Measurements from ENCODE around the gene SEMA5A.

SEMA5A gene

GRCh38 chr5:9128136-9128535 is 417.7 kb downstream of the SEMA5A start:
- Histone ChIP-seq H2AFZ (ENCODE audit: low read depth, low read length) (no peak overlapping the region), H3K9me3 (ENCODE audit: control insufficient read depth, low read length) (no peaks in the 10 kb centered on the region), H2BK15ac (ENCODE audit: low read depth, poor library complexity, severe bottlenecking) (no peak overlapping the region), H3K27me3 (ENCODE audit: control insufficient read depth in 1 of 2, insufficient read depth in 1 of 2, low read length in 2 of 2) (no peaks in the 10 kb centered on the region), H3K79me1 (replicated peaks; ENCODE audit: low read length, poor library complexity, severe bottlenecking) (peaks cover 6% of the 10 kb centered on the region), H3K4me2 (ENCODE audit: low read length, poor library complexity, severe bottlenecking) (no peak overlapping the region), H3K27ac (ENCODE audit: low read length, poor library complexity, severe bottlenecking) (no peak overlapping the region), H4K91ac (ENCODE audit: low read length) (no peak overlapping the region), H3K14ac (ENCODE audit: low read length in 2 of 2) (no peak overlapping the region), H3K18ac (ENCODE audit: low read depth in 1 of 2, low read length in 2 of 2) (no peak overlapping the region), H3K9ac (ENCODE audit: low read length) (no peak overlapping the region), H3K23ac (ENCODE audit: low read length in 2 of 2) (no peak overlapping the region), H2BK12ac (ENCODE audit: low read length in 2 of 2) (no peak overlapping the region), H4K8ac (ENCODE audit: low read length) (peak overlapping the region; percentile 30), H3K4ac (ENCODE audit: low read depth in 1 of 2, low read length in 2 of 2) (no peak overlapping the region), H2BK120ac (ENCODE audit: low read depth, low read length) (no peak overlapping the region), H3K4me3 (ENCODE audit: insufficient read depth in 1 of 2, low read depth in 1 of 2, low read length in 2 of 2) (no peak overlapping the region), H3K4me1 (ENCODE audit: control insufficient read depth, insufficient read depth, low read depth, low read length) (peaks cover 6% of the 10 kb centered on the region), H2BK5ac (ENCODE audit: low read depth, low read length, poor library complexity, severe bottlenecking) (no peak overlapping the region), H2AK5ac (ENCODE audit: low read length, severe bottlenecking) (no peak overlapping the region), H3K36me3 (ENCODE audit: control insufficient read depth in 1 of 2, insufficient read depth in 2 of 2, low read depth in 1 of 2, low read length in 2 of 2) (peaks cover 0 to 4% of the 10 kb centered on the region in 2 experiments)
- no peak for DNase-seq
- 100% methylated on average over 2 of the region's 2 CpGs for WGBS

DNA sequence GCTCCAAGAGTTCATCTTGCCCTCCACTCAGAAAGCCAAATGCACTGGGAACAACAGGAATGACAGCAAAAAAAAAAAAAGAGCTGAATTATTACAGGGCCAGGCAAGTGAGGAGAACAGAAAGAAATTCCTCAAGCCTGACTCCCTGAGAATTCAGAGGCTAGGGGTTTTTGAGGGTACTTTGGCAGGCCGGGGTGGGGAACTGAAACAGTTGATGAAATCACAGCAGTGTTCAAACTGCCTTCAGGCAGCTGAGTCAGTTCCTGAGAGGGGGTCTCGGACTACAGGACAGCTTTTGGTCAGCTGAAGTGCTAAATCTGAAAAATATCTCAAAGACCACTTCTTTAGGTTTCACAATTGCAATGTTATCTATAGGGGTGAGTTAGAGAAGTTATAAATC is 419.4 kb downstream of the SEMA5A start:
- no peak overlapping the region for H3K9ac ChIP-seq (ENCODE audit: low read length)
- peaks cover 6% of the 10 kb centered on the region for H3K79me1 ChIP-seq (replicated peaks; ENCODE audit: low read length, poor library complexity, severe bottlenecking)
- H2AFZ ChIP-seq (ENCODE audit: low read depth, low read length), result no peak overlapping the region
- no peaks in the 10 kb centered on the region for H3K27me3 ChIP-seq (ENCODE audit: control insufficient read depth in 1 of 2, insufficient read depth in 1 of 2, low read length in 2 of 2)
- H4K91ac ChIP-seq (ENCODE audit: low read length), result no peak overlapping the region
- no peak overlapping the region for H2BK15ac ChIP-seq (ENCODE audit: low read depth, poor library complexity, severe bottlenecking)
- H3K14ac ChIP-seq (ENCODE audit: low read length in 2 of 2), result no peak overlapping the region
- no peak overlapping the region for H3K4me3 ChIP-seq (ENCODE audit: insufficient read depth in 1 of 2, low read depth in 1 of 2, low read length in 2 of 2)
- no peak overlapping the region for H4K8ac ChIP-seq (ENCODE audit: low read length)
- no peak overlapping the region for H2BK120ac ChIP-seq (ENCODE audit: low read depth, low read length)
- H3K4me1 ChIP-seq (ENCODE audit: control insufficient read depth, insufficient read depth, low read depth, low read length), result peaks cover 6% of the 10 kb centered on the region
- no peak overlapping the region for H2AK5ac ChIP-seq (ENCODE audit: low read length, severe bottlenecking)
- 37% methylated on average over 2 of the region's 2 CpGs for WGBS
- H3K18ac ChIP-seq (ENCODE audit: low read depth in 1 of 2, low read length in 2 of 2), result no peak overlapping the region
- no peak overlapping the region for H2BK12ac ChIP-seq (ENCODE audit: low read length in 2 of 2)
- H3K4me2 ChIP-seq (ENCODE audit: low read length, poor library complexity, severe bottlenecking), result no peak overlapping the region
- no peak overlapping the region for H3K23ac ChIP-seq (ENCODE audit: low read length in 2 of 2)
- H2BK5ac ChIP-seq (ENCODE audit: low read depth, low read length, poor library complexity, severe bottlenecking), result no peak overlapping the region
- no peak overlapping the region for H3K4ac ChIP-seq (ENCODE audit: low read depth in 1 of 2, low read length in 2 of 2)
- no peak for DNase-seq
- no peak overlapping the region for H3K27ac ChIP-seq (ENCODE audit: low read length, poor library complexity, severe bottlenecking)
- peaks cover 0 to 10% of the 10 kb centered on the region in 2 experiments for H3K36me3 ChIP-seq (ENCODE audit: control insufficient read depth in 1 of 2, insufficient read depth in 2 of 2, low read depth in 1 of 2, low read length in 2 of 2)
- H3K9me3 ChIP-seq (ENCODE audit: control insufficient read depth, low read length), result no peaks in the 10 kb centered on the region

DNA sequence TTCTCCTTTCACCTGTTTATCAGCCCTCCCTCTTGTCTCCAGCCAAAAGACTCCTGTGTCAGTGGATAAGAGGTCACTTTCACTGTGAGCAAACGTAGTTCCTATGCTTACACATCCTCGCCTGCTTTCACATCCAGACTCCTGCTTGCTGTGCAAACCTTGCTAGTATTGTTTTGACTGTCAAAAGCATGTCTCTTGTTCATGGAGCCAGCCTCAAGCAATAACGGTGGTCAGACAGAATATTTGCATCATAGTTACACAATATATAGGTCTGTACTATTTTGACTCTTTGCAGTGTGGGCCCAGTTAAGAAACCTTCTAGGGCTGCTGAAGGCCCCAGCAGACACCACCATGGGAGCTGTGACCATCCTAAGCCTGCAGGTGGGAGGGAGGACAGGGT is 420.0 kb downstream of the SEMA5A start:
- Histone ChIP-seq H3K4me1 (ENCODE audit: control insufficient read depth, insufficient read depth, low read depth, low read length) (peaks cover 6% of the 10 kb centered on the region), H2AFZ (ENCODE audit: low read depth, low read length) (no peak overlapping the region), H4K91ac (ENCODE audit: low read length) (no peak overlapping the region), H3K4ac (ENCODE audit: low read depth in 1 of 2, low read length in 2 of 2) (no peak overlapping the region), H2BK120ac (ENCODE audit: low read depth, low read length) (no peak overlapping the region), H3K27ac (ENCODE audit: low read length, poor library complexity, severe bottlenecking) (no peak overlapping the region), H3K23ac (ENCODE audit: low read length in 2 of 2) (no peak overlapping the region), H3K4me2 (ENCODE audit: low read length, poor library complexity, severe bottlenecking) (no peak overlapping the region), H3K36me3 (ENCODE audit: control insufficient read depth in 1 of 2, insufficient read depth in 2 of 2, low read depth in 1 of 2, low read length in 2 of 2) (peaks cover 0 to 10% of the 10 kb centered on the region in 2 experiments), H3K14ac (ENCODE audit: low read length in 2 of 2) (no peak overlapping the region), H3K18ac (ENCODE audit: low read depth in 1 of 2, low read length in 2 of 2) (no peak overlapping the region), H3K79me1 (replicated peaks; ENCODE audit: low read length, poor library complexity, severe bottlenecking) (peaks cover 6% of the 10 kb centered on the region), H2BK15ac (ENCODE audit: low read depth, poor library complexity, severe bottlenecking) (no peak overlapping the region), H2BK5ac (ENCODE audit: low read depth, low read length, poor library complexity, severe bottlenecking) (no peak overlapping the region), H3K4me3 (ENCODE audit: insufficient read depth in 1 of 2, low read depth in 1 of 2, low read length in 2 of 2) (no peak overlapping the region), H4K8ac (ENCODE audit: low read length) (no peak overlapping the region), H2BK12ac (ENCODE audit: low read length in 2 of 2) (no peak overlapping the region), H3K9ac (ENCODE audit: low read length) (no peak overlapping the region), H2AK5ac (ENCODE audit: low read length, severe bottlenecking) (no peak overlapping the region), H3K27me3 (ENCODE audit: control insufficient read depth in 1 of 2, insufficient read depth in 1 of 2, low read length in 2 of 2) (no peaks in the 10 kb centered on the region), H3K9me3 (ENCODE audit: control insufficient read depth, low read length) (no peaks in the 10 kb centered on the region)
- no peak for DNase-seq
- WGBS, result 85% methylated on average over 2 of the region's 3 CpGs

GRCh38 chr5:9124838-9125237 is 421.0 kb downstream of the SEMA5A start:
- H3K9ac ChIP-seq (ENCODE audit: low read length), result no peak overlapping the region
- no peak for DNase-seq
- no peak overlapping the region for H2BK120ac ChIP-seq (ENCODE audit: low read depth, low read length)
- peaks cover 6% of the 10 kb centered on the region for H3K4me1 ChIP-seq (ENCODE audit: control insufficient read depth, insufficient read depth, low read depth, low read length)
- H3K4ac ChIP-seq (ENCODE audit: low read depth in 1 of 2, low read length in 2 of 2), result no peak overlapping the region
- H4K8ac ChIP-seq (ENCODE audit: low read length), result no peak overlapping the region
- no peak overlapping the region for H2BK15ac ChIP-seq (ENCODE audit: low read depth, poor library complexity, severe bottlenecking)
- H3K4me3 ChIP-seq (ENCODE audit: insufficient read depth in 1 of 2, low read depth in 1 of 2, low read length in 2 of 2), result no peak overlapping the region
- no peak overlapping the region for H3K23ac ChIP-seq (ENCODE audit: low read length in 2 of 2)
- H2AK5ac ChIP-seq (ENCODE audit: low read length, severe bottlenecking), result no peak overlapping the region
- no peak overlapping the region for H2BK5ac ChIP-seq (ENCODE audit: low read depth, low read length, poor library complexity, severe bottlenecking)
- H3K14ac ChIP-seq (ENCODE audit: low read length in 2 of 2), result no peak overlapping the region
- H2AFZ ChIP-seq (ENCODE audit: low read depth, low read length), result no peak overlapping the region
- no peak overlapping the region for H2BK12ac ChIP-seq (ENCODE audit: low read length in 2 of 2)
- no peaks in the 10 kb centered on the region for H3K9me3 ChIP-seq (ENCODE audit: control insufficient read depth, low read length)
- H3K18ac ChIP-seq (ENCODE audit: low read depth in 1 of 2, low read length in 2 of 2), result no peak overlapping the region
- no peak overlapping the region for H4K91ac ChIP-seq (ENCODE audit: low read length)
- no peaks in the 10 kb centered on the region for H3K27me3 ChIP-seq (ENCODE audit: control insufficient read depth in 1 of 2, insufficient read depth in 1 of 2, low read length in 2 of 2)
- no peak overlapping the region for H3K4me2 ChIP-seq (ENCODE audit: low read length, poor library complexity, severe bottlenecking)
- H3K36me3 ChIP-seq (ENCODE audit: control insufficient read depth in 1 of 2, insufficient read depth in 2 of 2, low read depth in 1 of 2, low read length in 2 of 2), result peaks cover 0 to 10% of the 10 kb centered on the region in 2 experiments
- H3K79me1 ChIP-seq (replicated peaks; ENCODE audit: low read length, poor library complexity, severe bottlenecking), result peaks cover 6% of the 10 kb centered on the region
- WGBS, result 97% methylated on average over 4 of the region's 6 CpGs
- no peak overlapping the region for H3K27ac ChIP-seq (ENCODE audit: low read length, poor library complexity, severe bottlenecking)

Data from mesenchymal stem cell (in vitro differentiated cells and primary cell).